ENCODE results near the gene RNF20.

- TF ChIP-seq CTCF (conservative IDR thresholded peaks at IDR 0.05; ENCODE audit: low read length): no peak
- no peak for TF ChIP-seq EZH2phosphoT487 (IDR thresholded peaks at IDR 0.05; ENCODE audit: borderline replicate concordance)
These were observed 48.9 kb downstream of the RNF20 start for GRCh38 chr9:101582553-101582952.
